Measurements from ENCODE around the gene PDSS2. TPM values are rescaled to one million over a fixed set of nuclear protein-coding genes. Genes with fewer than 3 reads are reported as not detected.

Gene PDSS2
- total RNA-seq, 1 donor from 2014 or later: 19.7 TPM

GRCh38 chr6:107495196-107495643 lies 35.9 kb upstream of the PDSS2 start:
- no peaks in the 10 kb centered on the region for H3K9me3 ChIP-seq (replicated peaks)
- H3K27me3 ChIP-seq (ENCODE audit: low read depth): no peaks in the 10 kb centered on the region
- intact Hi-C loops (cut with micrococcal nuclease): no loop called here
- H3K36me3 ChIP-seq: no peaks in the 10 kb centered on the region
- peak overlapping the region; percentile 93 for H3K4me3 ChIP-seq
- DNase-seq: no peak
- H3K27ac ChIP-seq (replicated peaks): peak overlapping the region; percentile 88
- TF ChIP-seq, protein P1, sequence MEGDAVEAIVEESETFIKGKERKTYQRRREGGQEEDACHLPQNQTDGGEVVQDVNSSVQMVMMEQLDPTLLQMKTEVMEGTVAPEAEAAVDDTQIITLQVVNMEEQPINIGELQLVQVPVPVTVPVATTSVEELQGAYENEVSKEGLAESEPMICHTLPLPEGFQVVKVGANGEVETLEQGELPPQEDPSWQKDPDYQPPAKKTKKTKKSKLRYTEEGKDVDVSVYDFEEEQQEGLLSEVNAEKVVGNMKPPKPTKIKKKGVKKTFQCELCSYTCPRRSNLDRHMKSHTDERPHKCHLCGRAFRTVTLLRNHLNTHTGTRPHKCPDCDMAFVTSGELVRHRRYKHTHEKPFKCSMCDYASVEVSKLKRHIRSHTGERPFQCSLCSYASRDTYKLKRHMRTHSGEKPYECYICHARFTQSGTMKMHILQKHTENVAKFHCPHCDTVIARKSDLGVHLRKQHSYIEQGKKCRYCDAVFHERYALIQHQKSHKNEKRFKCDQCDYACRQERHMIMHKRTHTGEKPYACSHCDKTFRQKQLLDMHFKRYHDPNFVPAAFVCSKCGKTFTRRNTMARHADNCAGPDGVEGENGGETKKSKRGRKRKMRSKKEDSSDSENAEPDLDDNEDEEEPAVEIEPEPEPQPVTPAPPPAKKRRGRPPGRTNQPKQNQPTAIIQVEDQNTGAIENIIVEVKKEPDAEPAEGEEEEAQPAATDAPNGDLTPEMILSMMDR (IDR thresholded peaks at IDR 0.05; ENCODE audit: borderline replicate concordance): no peak
- peaks cover 100% of the 10 kb centered on the region for H3K4me1 ChIP-seq

GRCh38 chr6:107493158-107494057 lies 34.0 kb upstream of the PDSS2 start:
- intact Hi-C loops (cut with micrococcal nuclease): no loop called here
- DNase-seq: no peak
- TF ChIP-seq, protein P1 (IDR thresholded peaks at IDR 0.05; ENCODE audit: borderline replicate concordance): no peak
- Histone ChIP-seq H3K4me3 (peak overlapping the region; percentile 93), H3K9me3 (replicated peaks) (no peaks in the 10 kb centered on the region), H3K36me3 (no peaks in the 10 kb centered on the region), H3K27me3 (ENCODE audit: low read depth) (no peaks in the 10 kb centered on the region), H3K27ac (replicated peaks) (peak overlapping the region; percentile 88), H3K4me1 (peaks cover 94% of the 10 kb centered on the region)

GRCh38 chr6:107491760-107492660 lies 32.6 kb upstream of the PDSS2 start:
- Histone ChIP-seq H3K4me1 (peaks cover 86% of the 10 kb centered on the region), H3K27me3 (ENCODE audit: low read depth) (no peaks in the 10 kb centered on the region), H3K27ac (replicated peaks) (peak overlapping the region; percentile 88), H3K36me3 (no peaks in the 10 kb centered on the region), H3K9me3 (replicated peaks) (no peaks in the 10 kb centered on the region), H3K4me3 (peak overlapping the region; percentile 93)
- peak; percentile 64 for DNase-seq
- TF ChIP-seq, protein P1 (IDR thresholded peaks at IDR 0.05; ENCODE audit: borderline replicate concordance): no peak
- intact Hi-C loops (cut with micrococcal nuclease): no loop called here

- Histone ChIP-seq H3K36me3 (no peaks in the 10 kb centered on the region), H3K27ac (replicated peaks) (peak overlapping the region; percentile 88), H3K4me3 (peak overlapping the region; percentile 93), H3K9me3 (replicated peaks) (no peaks in the 10 kb centered on the region), H3K27me3 (ENCODE audit: low read depth) (no peaks in the 10 kb centered on the region), H3K4me1 (peaks cover 77% of the 10 kb centered on the region)
- DNase-seq: peak; percentile 84
- intact Hi-C loops (cut with micrococcal nuclease): no loop called here
- TF ChIP-seq, protein P1 (IDR thresholded peaks at IDR 0.05; ENCODE audit: borderline replicate concordance): no peak
These were observed 31.8 kb upstream of the PDSS2 start for GRCh38 chr6:107491138-107491609.

DNA sequence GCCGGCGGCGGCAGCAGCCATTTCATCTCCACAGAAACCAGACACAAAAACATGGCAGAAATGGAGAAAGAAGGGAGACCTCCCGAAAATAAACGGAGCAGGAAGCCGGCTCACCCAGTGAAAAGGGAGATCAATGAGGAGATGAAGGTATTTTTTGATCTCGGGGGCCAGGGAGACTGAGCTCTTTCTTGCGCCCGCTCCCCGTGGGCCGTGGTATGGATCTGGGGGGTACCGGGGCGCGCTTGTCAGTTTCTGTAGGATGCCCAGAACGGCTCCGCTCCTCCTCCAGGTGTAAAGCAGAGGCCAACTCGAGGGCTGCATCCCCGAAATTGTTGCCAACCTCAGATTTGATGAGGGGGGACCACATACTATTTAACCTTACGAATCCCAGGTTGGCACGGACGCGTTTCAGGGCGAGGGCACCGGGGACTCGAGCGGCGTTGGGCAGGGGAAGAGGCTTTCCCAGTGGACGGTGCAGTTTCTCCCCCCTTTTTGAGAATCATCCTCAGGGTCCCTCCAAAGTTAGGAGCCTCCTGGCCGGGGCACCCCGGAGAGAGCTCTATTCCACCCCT lies 31.3 kb upstream of the PDSS2 start:
- Histone ChIP-seq H3K27me3 (ENCODE audit: low read depth) (no peaks in the 10 kb centered on the region), H3K36me3 (no peaks in the 10 kb centered on the region), H3K4me1 (peaks cover 72% of the 10 kb centered on the region), H3K4me3 (peak overlapping the region; percentile 93), H3K27ac (replicated peaks) (peak overlapping the region; percentile 88), H3K9me3 (replicated peaks) (no peaks in the 10 kb centered on the region)
- TF ChIP-seq, protein P1 (IDR thresholded peaks at IDR 0.05; ENCODE audit: borderline replicate concordance): no peak
- no peak for DNase-seq
- intact Hi-C loops (cut with micrococcal nuclease): no loop called here
